Inflammatory macrophage treated with lipopolysaccharide for 4 hours (primary cell): ENCODE measurements around the gene GNA15.

Experiments used
- DNase-seq: peaks from one replicate; pipeline ENCODE4 v3.0.0-alpha.2; 2020

The GNA15 gene

GRCh38 chr19:3107658-3108057 is 28.2 kb upstream of the GNA15 start:
- DNase-seq = no peak

GRCh38 chr19:3108775-3109174 is 27.1 kb upstream of the GNA15 start:
- DNase-seq = peak; percentile 66

- DNase-seq = no peak
Measured at GRCh38 chr19:3109491-3109890, 26.3 kb upstream of the GNA15 start.

GRCh38 chr19:3110126-3110825 is 25.6 kb upstream of the GNA15 start:
- no peak for DNase-seq

GRCh38 chr19:3111586-3112247 is 24.1 kb upstream of the GNA15 start:
- no peak for DNase-seq

- no peak for DNase-seq
Measured at GRCh38 chr19:3112375-3113099, 23.3 kb upstream of the GNA15 start.

- no peak for DNase-seq
Measured at GRCh38 chr19:3113100-3114017, 22.5 kb upstream of the GNA15 start.

- no peak for DNase-seq
Measured at GRCh38 chr19:3114018-3114726, 21.7 kb upstream of the GNA15 start.

GRCh38 chr19:3114811-3115210 is 21.0 kb upstream of the GNA15 start:
- DNase-seq = no peak

- DNase-seq = no peak
Measured at GRCh38 chr19:3115411-3115810, 20.4 kb upstream of the GNA15 start.

GRCh38 chr19:3115916-3116602 is 19.8 kb upstream of the GNA15 start:
- DNase-seq = no peak

- DNase-seq = no peak
Measured at GRCh38 chr19:3116621-3117020, 19.2 kb upstream of the GNA15 start.

- DNase-seq = no peak
Measured at GRCh38 chr19:3117716-3118115, 18.1 kb upstream of the GNA15 start.

GRCh38 chr19:3118232-3119070 is 17.4 kb upstream of the GNA15 start:
- no peak for DNase-seq

GRCh38 chr19:3119071-3119595 is 16.7 kb upstream of the GNA15 start:
- DNase-seq = no peak

GRCh38 chr19:3119693-3120380 is 16.0 kb upstream of the GNA15 start:
- no peak for DNase-seq

- DNase-seq = no peak
Measured at GRCh38 chr19:3120611-3121276, 15.1 kb upstream of the GNA15 start.

- DNase-seq = no peak
Measured at GRCh38 chr19:3121396-3121795, 14.4 kb upstream of the GNA15 start.

- DNase-seq = no peak
Measured at GRCh38 chr19:3121821-3122511, 13.9 kb upstream of the GNA15 start.
